OCI-LY1 (cell line): ENCODE results near the gene ADH6.
"Not testable (repeated sequence)": the region's sequence is repeated elsewhere in the genome, so short reads cannot be mapped to it uniquely, and the experiment has no call there.

Experiments
- H2AFZ ChIP-seq: fragments of 200-600 bp; sonication (generic), shearing (Covaris generic); 2 replicates; pipeline ENCODE4 v1.6.0; 2014; ENCODE audit warnings: antibody characterized with exemption, mild to moderate bottlenecking, low read length
- H3F3A ChIP-seq: fragments of 200-600 bp; sonication (generic), shearing (Covaris generic); 2 replicates; pipeline ENCODE4 v1.6.0; 2014; ENCODE audit warnings: mild to moderate bottlenecking, antibody characterized with exemption, low read length, moderate library complexity; ENCODE audit not compliant: insufficient read depth
- H3K27ac ChIP-seq: fragments of 200-600 bp; sonication (generic); 2 replicates; pipeline ENCODE4 v1.5.1; 2014; ENCODE audit warnings: low read length, mixed run types, mild to moderate bottlenecking, low read depth; ENCODE audit not compliant: poor library complexity, severe bottlenecking
- H3K27me3 ChIP-seq: fragments of 200-600 bp; sonication (generic); 2 replicates; pipeline ENCODE4 v1.6.0; 2014; ENCODE audit warnings: antibody characterized with exemption, mild to moderate bottlenecking, low read length, moderate library complexity; ENCODE audit not compliant: insufficient read depth
- H3K36me3 ChIP-seq: fragments of 200-600 bp; sonication (generic); 2 replicates; pipeline ENCODE4 v1.6.1; 2014; ENCODE audit warnings: mild to moderate bottlenecking, antibody characterized with exemption, low read length, moderate library complexity, mixed read lengths; ENCODE audit not compliant: insufficient read depth
- H3K4me1 ChIP-seq: fragments of 200-600 bp; sonication (generic); 2 replicates; pipeline ENCODE4 v1.5.1; 2014; ENCODE audit warnings: mild to moderate bottlenecking, low read length, moderate library complexity; ENCODE audit not compliant: insufficient read depth, severe bottlenecking
- H3K4me2 ChIP-seq: fragments of 200-600 bp; sonication (generic), shearing (Covaris generic); 2 replicates; pipeline ENCODE4 v1.6.1; 2014; ENCODE audit warnings: low read length
- H3K4me3 ChIP-seq: fragments of 200-600 bp; sonication (generic); 2 replicates; pipeline ENCODE4 v1.5.1; 2014; ENCODE audit warnings: low read length, low read depth, mild to moderate bottlenecking, mixed read lengths; ENCODE audit not compliant: poor library complexity, severe bottlenecking
- H3K79me2 ChIP-seq: fragments of 200-600 bp; shearing (Covaris generic); 2 replicates; pipeline ENCODE4 v1.6.1; 2016; ENCODE audit warnings: mixed run types, low read length, mixed read lengths; ENCODE audit not compliant: insufficient read depth
- H3K9ac ChIP-seq: fragments of 200-600 bp; sonication (generic), shearing (Covaris generic); 2 replicates; pipeline ENCODE4 v1.6.1; 2014; ENCODE audit warnings: mild to moderate bottlenecking, low read length, mixed read lengths
- H3K9me2 ChIP-seq: fragments of 200-600 bp; sonication (generic), shearing (Covaris generic); 2 replicates; pipeline ENCODE4 v1.6.1; 2014; ENCODE audit warnings: low read depth, mild to moderate bottlenecking, low read length, mixed read lengths
- H3K9me3 ChIP-seq: fragments of 200-600 bp; shearing (Covaris generic); 2 replicates; pipeline ENCODE4 v1.6.1; 2014; ENCODE audit warnings: low read length, mixed read lengths
- H4K20me1 ChIP-seq: fragments of 200-600 bp; sonication (generic), shearing (Covaris generic); 2 replicates; pipeline ENCODE4 v1.6.0; 2016; ENCODE audit warnings: mild to moderate bottlenecking, low read length; ENCODE audit not compliant: insufficient read depth
- CTCF ChIP-seq: fragments of 200-600 bp; sonication (generic), shearing (Covaris generic); IDR thresholded peaks from 2 replicates; pipeline ENCODE4 v1.5.1; 2017; ENCODE audit warnings: mild to moderate bottlenecking, antibody characterized with exemption, low read length, moderate library complexity, mixed read lengths
- EZH2 ChIP-seq: fragments of 200-600 bp; sonication (generic), shearing (Covaris generic); IDR thresholded peaks from 2 replicates; pipeline ENCODE4 v1.8.0; 2017; ENCODE audit warnings: borderline replicate concordance, mixed run types, mild to moderate bottlenecking, antibody characterized with exemption, low read length, moderate library complexity, mixed read lengths

The ADH6 gene

GRCh38 chr4:99190336-99190735 is 28.7 kb downstream of the ADH6 start:
- Histone ChIP-seq H3K4me3 (no peak overlapping the region), H2AFZ (no peak overlapping the region), H3F3A (no peaks in the 10 kb centered on the region), H3K27me3 (no peaks in the 10 kb centered on the region), H3K79me2 (no peaks in the 10 kb centered on the region), H3K36me3 (no peaks in the 10 kb centered on the region), H3K9me3 (no peaks in the 10 kb centered on the region), H3K9ac (no peak overlapping the region), H3K27ac (no peak overlapping the region), H3K4me1 (no peaks in the 10 kb centered on the region), H3K4me2 (no peak overlapping the region), H4K20me1 (no peaks in the 10 kb centered on the region), H3K9me2 (no peaks in the 10 kb centered on the region)
- TF ChIP-seq CTCF (no peak), EZH2 (no peak)

- H3K9ac ChIP-seq, H3K27me3 ChIP-seq, H3K4me3 ChIP-seq, H3F3A ChIP-seq, H3K4me1 ChIP-seq, H3K9me3 ChIP-seq, H3K4me2 ChIP-seq, H3K36me3 ChIP-seq, H2AFZ ChIP-seq, H3K9me2 ChIP-seq, H4K20me1 ChIP-seq, H3K79me2 ChIP-seq, H3K27ac ChIP-seq: not testable (repeated sequence)
Measured at GRCh38 chr4:99189900-99190299, 29.1 kb downstream of the ADH6 start.

GRCh38 chr4:99186029-99186428 is 33.0 kb downstream of the ADH6 start:
- Histone ChIP-seq H3K4me1 (no peaks in the 10 kb centered on the region), H3K4me3 (no peak overlapping the region), H3F3A (no peaks in the 10 kb centered on the region), H3K27me3 (no peaks in the 10 kb centered on the region), H2AFZ (no peak overlapping the region), H3K4me2 (no peak overlapping the region), H3K79me2 (no peaks in the 10 kb centered on the region), H3K9ac (no peak overlapping the region), H3K9me2 (no peaks in the 10 kb centered on the region), H3K9me3 (no peaks in the 10 kb centered on the region), H3K36me3 (no peaks in the 10 kb centered on the region), H4K20me1 (no peaks in the 10 kb centered on the region), H3K27ac (no peak overlapping the region)
- TF ChIP-seq EZH2, result no peak
- TF ChIP-seq CTCF, result no peak

- H3K9me3 ChIP-seq, result no peaks in the 10 kb centered on the region
- H3K9me2 ChIP-seq, result no peaks in the 10 kb centered on the region
- H3K4me1 ChIP-seq, result no peaks in the 10 kb centered on the region
- H3K4me2 ChIP-seq, result no peak overlapping the region
- no peak overlapping the region for H3K9ac ChIP-seq
- H3K79me2 ChIP-seq, result no peaks in the 10 kb centered on the region
- H3F3A ChIP-seq, result no peaks in the 10 kb centered on the region
- H3K27me3 ChIP-seq, result no peaks in the 10 kb centered on the region
- H2AFZ ChIP-seq, result no peak overlapping the region
- no peaks in the 10 kb centered on the region for H4K20me1 ChIP-seq
- no peak overlapping the region for H3K27ac ChIP-seq
- no peak overlapping the region for H3K4me3 ChIP-seq
- H3K36me3 ChIP-seq, result no peaks in the 10 kb centered on the region
- TF ChIP-seq EZH2 (no peak), CTCF (no peak)
Measured at GRCh38 chr4:99185581-99185980, 33.5 kb downstream of the ADH6 start.
